ENCODE data around the gene SLC16A10. TPM values are rescaled to one million over a fixed set of nuclear protein-coding genes. Genes with fewer than 3 reads are reported as not detected.

Gene SLC16A10
- total and polyA plus RNA-seq, 2 of the 13 experiments (the other 11 are each of a cell fraction or from before 2014, with no cell fraction given) = 8.2 to 20.1 TPM

DNA sequence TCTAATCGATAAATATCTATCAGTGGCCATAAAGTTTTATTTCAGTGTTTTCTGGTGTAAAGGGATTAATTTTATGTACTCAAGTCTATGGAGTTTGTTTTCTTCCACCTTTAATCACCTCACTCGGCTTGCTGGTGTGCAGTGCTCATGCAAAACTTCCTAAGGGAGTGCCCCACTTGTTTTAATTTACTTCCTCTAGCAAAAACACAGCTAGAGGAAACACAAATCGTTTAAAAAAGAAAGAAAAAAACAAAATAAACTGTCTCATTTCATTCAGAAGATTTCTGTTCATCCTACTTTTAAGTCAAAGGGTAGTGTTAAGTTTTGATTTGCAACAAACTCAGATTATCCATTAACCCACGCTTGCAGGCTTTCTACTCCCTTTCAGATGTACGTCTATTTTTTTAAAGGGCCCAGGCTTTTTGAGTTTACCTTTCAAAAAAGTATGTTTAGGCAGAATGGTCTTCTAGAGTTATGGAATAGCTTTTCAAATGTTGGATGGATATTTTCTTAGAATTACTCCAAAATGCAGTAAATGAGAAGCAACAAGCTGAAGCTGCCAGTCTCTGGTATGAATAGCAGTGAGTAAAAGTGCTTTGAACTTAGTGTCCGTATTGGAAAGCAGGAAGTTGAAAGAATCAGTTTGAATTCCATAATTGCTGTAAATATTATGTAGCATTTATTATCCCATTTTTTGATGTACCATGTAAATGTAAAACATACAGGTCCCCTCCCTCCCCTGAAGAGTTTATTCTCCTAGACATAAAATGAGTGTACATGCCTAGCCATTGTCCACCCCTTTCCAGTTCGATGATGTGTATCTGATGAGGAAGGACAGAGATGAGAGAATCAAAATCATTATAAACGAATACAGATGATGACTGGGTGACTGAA is 113.3 kb downstream of the SLC16A10 start:
- no peak for FAIRE-seq
- BruUV-seq (replicated peaks) = no TSS peak
- Histone ChIP-seq H2AFZ (ENCODE audit: low read length) (peak overlapping the region; percentile 51), H3K9me3 (ENCODE audit: low read length) (no peaks in the 10 kb centered on the region), H3K27ac (ENCODE audit: extremely low read length, insufficient read depth, low read length) (peak overlapping the region; percentile 24), H3K9ac (ENCODE audit: insufficient read depth, low read depth, low read length) (no peak overlapping the region), H4K20me1 (ENCODE audit: insufficient read depth, low read length) (no peaks in the 10 kb centered on the region), H3K36me3 (replicated peaks in 1 of 2; ENCODE audit: control insufficient read depth in 1 of 2, insufficient read depth in 2 of 2, low read length in 2 of 2) (no peaks in the 10 kb centered on the region), H3K79me2 (ENCODE audit: insufficient read depth, low read length) (no peaks in the 10 kb centered on the region), H3K4me2 (ENCODE audit: low read depth, low read length) (peak overlapping the region; percentile 80), H3K4me1 (ENCODE audit: insufficient read depth, low read length) (peaks cover 19% of the 10 kb centered on the region), H3K27me3 (ENCODE audit: control insufficient read depth in 1 of 2, insufficient read depth in 2 of 2, low read length in 2 of 2) (no peaks in the 10 kb centered on the region), H3K4me3 (replicated peaks in 1 of 3; ENCODE audit: insufficient read depth in 1 of 3, low read depth in 2 of 3, low read length in 3 of 3) (peak overlapping the region; percentile 38 to 47 (median 44); a peak in 5 of 6 replicates)
- intact Hi-C loops (cut with micrococcal nuclease; ENCODE audit: unreplicated experiment) (loop anchor here (10.0 kb wide), 1 partner anchor 116 kb away; the partner anchor contains the start of gene SLC16A10), in situ Hi-C loops (cut with HindIII; ENCODE audit: extremely low pct_ligation_motif_present, low pct_unique_long_range_greater_than_20kb) (no loop called here)
- ChIA-PET POLR2A (no interaction called here), CTCF (ENCODE audit: low intra/inter-chr PET ratio, low total read pairs) (no interaction called here)
- WGBS (ENCODE audit: low lambda C conversion rate) = 10% methylated on average over 8 of the region's 8 CpGs
- ATAC-seq = peak; percentile 81
- DNase-seq (ENCODE audit: low spot score) = no peak
- TF ChIP-seq RAD21 (CRISPR knock-in tag; IDR thresholded peaks at IDR 0.05) (no peak), PAXIP1 (CRISPR knock-in tag; conservative IDR thresholded peaks at IDR 0.05) (peak; percentile 19; the same call in 1 of the 2 replicates), MED8 (CRISPR knock-in tag; IDR thresholded peaks at IDR 0.05; ENCODE audit: insufficient replicate concordance) (no peak), CTCF (CRISPR knock-in tag; IDR thresholded peaks at IDR 0.05) (no peak)
- TF ChIP-seq, protein P1, sequence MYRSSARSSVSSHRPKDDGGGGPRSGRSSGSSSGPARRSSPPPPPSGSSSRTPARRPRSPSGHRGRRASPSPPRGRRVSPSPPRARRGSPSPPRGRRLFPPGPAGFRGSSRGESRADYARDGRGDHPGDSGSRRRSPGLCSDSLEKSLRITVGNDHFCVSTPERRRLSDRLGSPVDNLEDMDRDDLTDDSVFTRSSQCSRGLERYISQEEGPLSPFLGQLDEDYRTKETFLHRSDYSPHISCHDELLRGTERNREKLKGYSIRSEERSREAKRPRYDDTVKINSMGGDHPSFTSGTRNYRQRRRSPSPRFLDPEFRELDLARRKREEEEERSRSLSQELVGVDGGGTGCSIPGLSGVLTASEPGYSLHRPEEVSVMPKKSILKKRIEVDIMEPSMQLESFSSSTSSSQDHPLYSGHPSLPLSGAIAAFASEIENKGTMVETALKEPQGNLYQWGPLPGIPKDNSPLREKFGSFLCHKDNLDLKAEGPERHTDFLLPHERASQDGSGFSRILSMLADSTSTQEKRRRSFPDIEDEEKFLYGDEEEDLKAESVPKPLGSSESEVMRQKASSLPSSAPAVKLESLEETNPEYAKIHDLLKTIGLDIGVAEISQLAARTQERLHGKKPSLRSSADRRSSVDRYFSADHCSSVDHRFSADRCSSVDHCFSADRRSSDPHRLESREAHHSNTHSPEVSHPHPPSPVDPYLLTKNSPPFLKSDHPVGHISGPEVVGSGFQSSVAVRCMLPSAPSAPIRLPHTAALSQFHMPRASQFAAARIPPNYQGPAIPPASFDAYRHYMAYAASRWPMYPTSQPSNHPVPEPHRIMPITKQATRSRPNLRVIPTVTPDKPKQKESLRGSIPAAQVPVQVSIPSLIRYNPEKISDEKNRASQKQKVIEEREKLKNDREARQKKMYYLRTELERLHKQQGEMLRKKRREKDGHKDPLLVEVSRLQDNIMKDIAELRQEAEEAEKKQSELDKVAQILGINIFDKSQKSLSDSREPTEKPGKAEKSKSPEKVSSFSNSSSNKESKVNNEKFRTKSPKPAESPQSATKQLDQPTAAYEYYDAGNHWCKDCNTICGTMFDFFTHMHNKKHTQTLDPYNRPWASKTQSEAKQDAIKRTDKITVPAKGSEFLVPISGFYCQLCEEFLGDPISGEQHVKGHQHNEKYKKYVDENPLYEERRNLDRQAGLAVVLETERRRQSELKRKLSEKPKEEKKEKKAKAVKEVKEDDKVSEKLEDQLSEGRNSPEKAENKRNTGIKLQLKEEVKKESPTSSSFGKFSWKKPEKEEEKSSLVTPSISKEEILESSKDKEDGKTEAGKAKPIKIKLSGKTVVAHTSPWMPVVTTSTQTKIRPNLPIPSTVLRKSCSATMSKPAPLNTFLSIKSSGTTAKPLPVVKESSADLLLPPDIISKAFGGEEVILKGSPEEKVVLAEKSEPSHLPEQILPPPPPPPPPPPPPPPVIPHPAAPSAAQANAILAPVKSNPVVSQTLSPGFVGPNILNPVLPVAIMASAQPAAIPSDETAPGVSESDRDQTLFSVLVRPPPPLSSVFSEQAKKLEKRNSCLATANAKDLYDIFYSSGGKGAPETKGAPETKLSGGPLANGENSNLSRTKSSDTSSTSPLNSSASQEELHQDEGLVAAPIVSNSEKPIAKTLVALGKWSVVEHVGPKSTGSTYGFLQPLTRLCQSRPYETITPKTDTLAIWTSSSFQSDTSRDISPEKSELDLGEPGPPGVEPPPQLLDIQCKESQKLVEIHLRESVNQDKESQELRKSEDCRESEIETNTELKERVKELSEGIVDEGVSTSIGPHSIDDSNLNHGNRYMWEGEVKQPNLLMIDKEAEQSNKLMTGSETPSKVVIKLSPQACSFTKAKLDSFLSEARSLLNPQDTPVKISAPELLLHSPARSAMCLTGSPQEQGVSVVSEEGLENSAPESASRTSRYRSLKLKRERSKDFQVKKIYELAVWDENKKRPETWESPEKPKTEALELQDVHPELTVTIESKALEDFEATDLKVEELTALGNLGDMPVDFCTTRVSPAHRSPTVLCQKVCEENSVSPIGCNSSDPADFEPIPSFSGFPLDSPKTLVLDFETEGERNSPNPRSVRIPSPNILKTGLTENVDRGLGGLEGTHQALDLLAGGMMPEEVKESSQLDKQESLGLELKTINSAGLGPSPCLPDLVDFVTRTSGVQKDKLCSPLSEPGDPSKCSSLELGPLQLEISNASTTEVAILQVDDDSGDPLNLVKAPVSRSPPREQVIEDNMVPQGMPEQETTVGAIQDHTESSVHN (CRISPR knock-in tag; IDR thresholded peaks at IDR 0.05) = no peak
- TF ChIP-seq, protein P2, sequence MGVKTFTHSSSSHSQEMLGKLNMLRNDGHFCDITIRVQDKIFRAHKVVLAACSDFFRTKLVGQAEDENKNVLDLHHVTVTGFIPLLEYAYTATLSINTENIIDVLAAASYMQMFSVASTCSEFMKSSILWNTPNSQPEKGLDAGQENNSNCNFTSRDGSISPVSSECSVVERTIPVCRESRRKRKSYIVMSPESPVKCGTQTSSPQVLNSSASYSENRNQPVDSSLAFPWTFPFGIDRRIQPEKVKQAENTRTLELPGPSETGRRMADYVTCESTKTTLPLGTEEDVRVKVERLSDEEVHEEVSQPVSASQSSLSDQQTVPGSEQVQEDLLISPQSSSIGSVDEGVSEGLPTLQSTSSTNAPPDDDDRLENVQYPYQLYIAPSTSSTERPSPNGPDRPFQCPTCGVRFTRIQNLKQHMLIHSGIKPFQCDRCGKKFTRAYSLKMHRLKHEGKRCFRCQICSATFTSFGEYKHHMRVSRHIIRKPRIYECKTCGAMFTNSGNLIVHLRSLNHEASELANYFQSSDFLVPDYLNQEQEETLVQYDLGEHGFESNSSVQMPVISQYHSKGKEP (CRISPR knock-in tag; IDR thresholded peaks at IDR 0.05) = no peak
